SK-N-SH treated with all-trans-retinoic acid at 6 μM for 48 hours (cell line): ENCODE measurements around the gene CD86.

Source experiments
- ATAC-seq: fragments of 200-7000 bp; cut with Tn5 transposase; 3 replicates; pipeline ENCODE4 v1.9.1; 2020; ENCODE audit warnings: mild to moderate bottlenecking, moderate library complexity
- ARNTL ChIP-seq: fragments of 450-650 bp; formaldehyde crosslinking; IDR thresholded peaks from 2 replicates; pipeline ENCODE4 v1.5.0; 2020; ENCODE audit warnings: low read depth, mild to moderate bottlenecking, moderate library complexity, borderline replicate concordance
- BACH2 ChIP-seq: fragments of 250-450 bp; sonication (Bioruptor Pico); IDR thresholded peaks from 2 replicates; pipeline ENCODE4 v1.9.0; 2021; ENCODE audit warnings: mild to moderate bottlenecking, borderline replicate concordance
- CREB5 ChIP-seq: fragments of 250-450 bp; sonication (Bioruptor Pico); IDR thresholded peaks from 2 replicates; pipeline ENCODE4 v1.5.1; 2020; ENCODE audit warnings: low read depth, mild to moderate bottlenecking, moderate library complexity
- GLIS3 ChIP-seq: fragments of 250-450 bp; sonication (Bioruptor Pico); IDR thresholded peaks from 2 replicates; pipeline ENCODE4 v1.5.0; 2020; ENCODE audit warnings: mild to moderate bottlenecking, moderate library complexity
- ISL1 ChIP-seq: fragments of 250-450 bp; sonication (Bioruptor Pico); IDR thresholded peaks from 2 replicates; pipeline ENCODE4 v2.1.2; 2022; ENCODE audit warnings: mild to moderate bottlenecking, moderate library complexity
- OSR1 ChIP-seq: fragments of 250-450 bp; sonication (Bioruptor Pico); IDR thresholded peaks from 2 replicates; pipeline ENCODE4 v1.8.0; 2022; ENCODE audit warnings: moderate library complexity, mild to moderate bottlenecking, inconsistent platforms
- PATZ1 ChIP-seq: fragments of 250-450 bp; sonication (Bioruptor Pico); IDR thresholded peaks from 2 replicates; pipeline ENCODE4 v1.8.0; 2020; ENCODE audit warnings: mild to moderate bottlenecking, moderate library complexity, borderline replicate concordance
- POU6F1 ChIP-seq: fragments of 250-450 bp; sonication (Bioruptor Pico); IDR thresholded peaks from 2 replicates; pipeline ENCODE4 v1.8.0; 2021; ENCODE audit warnings: low read depth, mild to moderate bottlenecking, moderate library complexity, borderline replicate concordance
- RARB ChIP-seq: fragments of 250-450 bp; sonication (Bioruptor Pico); IDR thresholded peaks from 2 replicates; pipeline ENCODE4 v1.8.0; 2021; ENCODE audit warnings: mild to moderate bottlenecking, moderate library complexity
- SNAI2 ChIP-seq: fragments of 250-450 bp; sonication (Bioruptor Pico); IDR thresholded peaks from 2 replicates; pipeline ENCODE4 v1.5.0; 2020; ENCODE audit warnings: mild to moderate bottlenecking, moderate library complexity
- TCF4 ChIP-seq: fragments of 250-450 bp; sonication (Bioruptor Pico); IDR thresholded peaks from 2 replicates; pipeline ENCODE4 v1.8.0; 2021; ENCODE audit warnings: mild to moderate bottlenecking, moderate library complexity, borderline replicate concordance
- TOX ChIP-seq: fragments of 250-450 bp; sonication (Bioruptor Pico); IDR thresholded peaks from 2 replicates; pipeline ENCODE4 v1.8.0; 2021; ENCODE audit warnings: mild to moderate bottlenecking, moderate library complexity, borderline replicate concordance
- TSHZ2 ChIP-seq: fragments of 250-450 bp; sonication (Bioruptor Pico); IDR thresholded peaks from 2 replicates; pipeline ENCODE4 v1.5.0; 2020; ENCODE audit warnings: mild to moderate bottlenecking, moderate library complexity
- ZC3H10 ChIP-seq: fragments of 250-450 bp; sonication (Bioruptor Pico); IDR thresholded peaks from 2 replicates; pipeline ENCODE4 v1.5.1; 2021; ENCODE audit warnings: mild to moderate bottlenecking, moderate library complexity
- ZFP3 ChIP-seq: fragments of 250-450 bp; sonication (Bioruptor Pico); IDR thresholded peaks from 2 replicates; pipeline ENCODE4 v1.5.0; 2020; ENCODE audit warnings: mild to moderate bottlenecking, moderate library complexity
- ZFP30 ChIP-seq: fragments of 450-650 bp; formaldehyde crosslinking; IDR thresholded peaks from 2 replicates; pipeline ENCODE4 v1.5.0; 2022; ENCODE audit warnings: mild to moderate bottlenecking, moderate library complexity
- ZNF70 ChIP-seq: fragments of 450-650 bp; formaldehyde crosslinking; IDR thresholded peaks from 2 replicates; pipeline ENCODE4 v1.5.0; 2020; ENCODE audit warnings: mild to moderate bottlenecking, moderate library complexity

The CD86 gene

GRCh38 chr3:122100083-122100482 lies 44.9 kb downstream of the CD86 start (continued):
- TF ChIP-seq TSHZ2 (CRISPR knock-in tag) (no peak), POU6F1 (no peak)
- TF ChIP-seq, all 23 proteins: peak for 0

GRCh38 chr3:122100591-122101463 lies 45.7 kb downstream of the CD86 start:
- ATAC-seq = peak; percentile 57; the same call in 2 of the 3 replicates
- TF ChIP-seq BACH2 (CRISPR knock-in tag) = no peak
- TF ChIP-seq SNAI2 (CRISPR knock-in tag) = no peak
- no peak for TF ChIP-seq RARB (CRISPR knock-in tag)
- no peak for TF ChIP-seq ZNF70 (CRISPR knock-in tag)
- no peak for TF ChIP-seq PATZ1 (CRISPR knock-in tag)
- TF ChIP-seq TOX = no peak
- TF ChIP-seq ISL1 (CRISPR knock-in tag) = no peak
- TF ChIP-seq TSHZ2 (CRISPR knock-in tag) = no peak
- no peak for TF ChIP-seq ZC3H10 (CRISPR knock-in tag)
- TF ChIP-seq CREB5 (CRISPR knock-in tag) = no peak
- TF ChIP-seq GLIS3 (CRISPR knock-in tag) = no peak
- TF ChIP-seq OSR1 (CRISPR knock-in tag) = no peak
- TF ChIP-seq, all 23 proteins: peak for 0

- no peak for TF ChIP-seq TOX
- no peak for TF ChIP-seq TCF4 (CRISPR knock-in tag)
- TF ChIP-seq PATZ1 (CRISPR knock-in tag) = no peak
- no peak for TF ChIP-seq BACH2 (CRISPR knock-in tag)
- no peak for TF ChIP-seq ISL1 (CRISPR knock-in tag)
- no peak for TF ChIP-seq ZFP30 (CRISPR knock-in tag)
- TF ChIP-seq ZC3H10 (CRISPR knock-in tag) = no peak
- no peak for TF ChIP-seq ZFP3 (CRISPR knock-in tag)
- no peak for TF ChIP-seq ARNTL (CRISPR knock-in tag)
- TF ChIP-seq GLIS3 (CRISPR knock-in tag) = no peak
- peak; percentile 87 for ATAC-seq
Measured at GRCh38 chr3:122101646-122102045, 46.5 kb downstream of the CD86 start.
